Measurements from ENCODE around the gene RXRA.
A peak's percentile ranks its signal among the peaks of the same experiment; 100 is the strongest.

The RXRA gene

GRCh38 chr9:134333874-134334581 is 7.8 kb downstream of the RXRA start:
- Histone ChIP-seq H3K27me3 (ENCODE audit: control insufficient read depth in 1 of 2, insufficient read depth in 2 of 2, low read length in 2 of 2) (no peaks in the 10 kb centered on the region), H3K4me3 (ENCODE audit: low read length in 2 of 2) (peak overlapping the region in 1 of 2 donors; percentile 44), H3K36me3 (ENCODE audit: control insufficient read depth in 2 of 2, insufficient read depth in 2 of 2, low read length in 2 of 2) (no peaks in the 10 kb centered on the region), H3K9me3 (ENCODE audit: control insufficient read depth in 2 of 2, low read length in 2 of 2) (no peaks in the 10 kb centered on the region), H3K27ac (ENCODE audit: low read length) (no peak overlapping the region), H3K9ac (ENCODE audit: low read length in 2 of 2) (no peak overlapping the region), H3K4me1 (ENCODE audit: control insufficient read depth, insufficient read depth, low read length) (peaks cover 97% of the 10 kb centered on the region)

- no peak overlapping the region for H3K4me3 ChIP-seq (ENCODE audit: low read length in 2 of 2)
- no peaks in the 10 kb centered on the region for H3K36me3 ChIP-seq (ENCODE audit: control insufficient read depth in 2 of 2, insufficient read depth in 2 of 2, low read length in 2 of 2)
- H3K27me3 ChIP-seq (ENCODE audit: control insufficient read depth in 1 of 2, insufficient read depth in 2 of 2, low read length in 2 of 2): no peaks in the 10 kb centered on the region
- H3K27ac ChIP-seq (ENCODE audit: low read length): no peak overlapping the region
- H3K9me3 ChIP-seq (ENCODE audit: control insufficient read depth in 2 of 2, low read length in 2 of 2): no peaks in the 10 kb centered on the region
- H3K4me1 ChIP-seq (ENCODE audit: control insufficient read depth, insufficient read depth, low read length): peaks cover 97% of the 10 kb centered on the region
- H3K9ac ChIP-seq (ENCODE audit: low read length in 2 of 2): no peak overlapping the region
Observed at GRCh38 chr9:134335061-134335460, 8.8 kb downstream of the RXRA start.

GRCh38 chr9:134335486-134336220 is 9.4 kb downstream of the RXRA start:
- Histone ChIP-seq H3K27ac (ENCODE audit: low read length) (no peak overlapping the region), H3K4me3 (ENCODE audit: low read length in 2 of 2) (peak overlapping the region in 1 of 2 donors; percentile 8), H3K27me3 (ENCODE audit: control insufficient read depth in 1 of 2, insufficient read depth in 2 of 2, low read length in 2 of 2) (no peaks in the 10 kb centered on the region), H3K36me3 (ENCODE audit: control insufficient read depth in 2 of 2, insufficient read depth in 2 of 2, low read length in 2 of 2) (no peaks in the 10 kb centered on the region), H3K4me1 (ENCODE audit: control insufficient read depth, insufficient read depth, low read length) (peaks cover 97% of the 10 kb centered on the region), H3K9me3 (ENCODE audit: control insufficient read depth in 2 of 2, low read length in 2 of 2) (no peaks in the 10 kb centered on the region), H3K9ac (ENCODE audit: low read length in 2 of 2) (no peak overlapping the region)

GRCh38 chr9:134336228-134336627 is 10.0 kb downstream of the RXRA start:
- H3K27me3 ChIP-seq (ENCODE audit: control insufficient read depth in 1 of 2, insufficient read depth in 2 of 2, low read length in 2 of 2): no peaks in the 10 kb centered on the region
- H3K4me1 ChIP-seq (ENCODE audit: control insufficient read depth, insufficient read depth, low read length): peaks cover 97% of the 10 kb centered on the region
- H3K9ac ChIP-seq (ENCODE audit: low read length in 2 of 2): no peak overlapping the region
- H3K4me3 ChIP-seq (ENCODE audit: low read length in 2 of 2): peak overlapping the region in 1 of 2 donors; percentile 8
- H3K27ac ChIP-seq (ENCODE audit: low read length): no peak overlapping the region
- H3K36me3 ChIP-seq (ENCODE audit: control insufficient read depth in 2 of 2, insufficient read depth in 2 of 2, low read length in 2 of 2): no peaks in the 10 kb centered on the region
- H3K9me3 ChIP-seq (ENCODE audit: control insufficient read depth in 2 of 2, low read length in 2 of 2): no peaks in the 10 kb centered on the region

GRCh38 chr9:134336924-134337323 is 10.7 kb downstream of the RXRA start:
- no peak overlapping the region for H3K4me3 ChIP-seq (ENCODE audit: low read length in 2 of 2)
- H3K9me3 ChIP-seq (ENCODE audit: control insufficient read depth in 2 of 2, low read length in 2 of 2): no peaks in the 10 kb centered on the region
- no peak overlapping the region for H3K27ac ChIP-seq (ENCODE audit: low read length)
- peaks cover 97% of the 10 kb centered on the region for H3K4me1 ChIP-seq (ENCODE audit: control insufficient read depth, insufficient read depth, low read length)
- no peak overlapping the region for H3K9ac ChIP-seq (ENCODE audit: low read length in 2 of 2)
- no peaks in the 10 kb centered on the region for H3K27me3 ChIP-seq (ENCODE audit: control insufficient read depth in 1 of 2, insufficient read depth in 2 of 2, low read length in 2 of 2)
- no peaks in the 10 kb centered on the region for H3K36me3 ChIP-seq (ENCODE audit: control insufficient read depth in 2 of 2, insufficient read depth in 2 of 2, low read length in 2 of 2)

GRCh38 chr9:134337469-134337868 is 11.2 kb downstream of the RXRA start:
- Histone ChIP-seq H3K4me3 (ENCODE audit: low read length in 2 of 2) (no peak overlapping the region), H3K27ac (ENCODE audit: low read length) (no peak overlapping the region), H3K27me3 (ENCODE audit: control insufficient read depth in 1 of 2, insufficient read depth in 2 of 2, low read length in 2 of 2) (no peaks in the 10 kb centered on the region), H3K9me3 (ENCODE audit: control insufficient read depth in 2 of 2, low read length in 2 of 2) (no peaks in the 10 kb centered on the region), H3K4me1 (ENCODE audit: control insufficient read depth, insufficient read depth, low read length) (peaks cover 97% of the 10 kb centered on the region), H3K9ac (ENCODE audit: low read length in 2 of 2) (no peak overlapping the region), H3K36me3 (ENCODE audit: control insufficient read depth in 2 of 2, insufficient read depth in 2 of 2, low read length in 2 of 2) (no peaks in the 10 kb centered on the region)

GRCh38 chr9:134338394-134339182 is 12.3 kb downstream of the RXRA start:
- Histone ChIP-seq H3K9me3 (ENCODE audit: control insufficient read depth in 2 of 2, low read length in 2 of 2) (no peaks in the 10 kb centered on the region), H3K27ac (ENCODE audit: low read length) (no peak overlapping the region), H3K4me3 (ENCODE audit: low read length in 2 of 2) (peak overlapping the region in 1 of 2 donors; percentile 66), H3K4me1 (ENCODE audit: control insufficient read depth, insufficient read depth, low read length) (peaks cover 97% of the 10 kb centered on the region), H3K9ac (ENCODE audit: low read length in 2 of 2) (peak overlapping the region in 1 of 2 donors; percentile 36), H3K36me3 (ENCODE audit: control insufficient read depth in 2 of 2, insufficient read depth in 2 of 2, low read length in 2 of 2) (no peaks in the 10 kb centered on the region), H3K27me3 (ENCODE audit: control insufficient read depth in 1 of 2, insufficient read depth in 2 of 2, low read length in 2 of 2) (no peaks in the 10 kb centered on the region)

- H3K36me3 ChIP-seq (ENCODE audit: control insufficient read depth in 2 of 2, insufficient read depth in 2 of 2, low read length in 2 of 2): no peaks in the 10 kb centered on the region
- no peak overlapping the region for H3K27ac ChIP-seq (ENCODE audit: low read length)
- peak overlapping the region in 1 of 2 donors; percentile 36 for H3K9ac ChIP-seq (ENCODE audit: low read length in 2 of 2)
- peaks cover 97% of the 10 kb centered on the region for H3K4me1 ChIP-seq (ENCODE audit: control insufficient read depth, insufficient read depth, low read length)
- no peaks in the 10 kb centered on the region for H3K27me3 ChIP-seq (ENCODE audit: control insufficient read depth in 1 of 2, insufficient read depth in 2 of 2, low read length in 2 of 2)
- H3K9me3 ChIP-seq (ENCODE audit: control insufficient read depth in 2 of 2, low read length in 2 of 2): no peaks in the 10 kb centered on the region
- H3K4me3 ChIP-seq (ENCODE audit: low read length in 2 of 2): peak overlapping the region in 1 of 2 donors; percentile 66
Observed at GRCh38 chr9:134339183-134339806, 13.0 kb downstream of the RXRA start.

- peak overlapping the region in 1 of 2 donors; percentile 8 for H3K4me3 ChIP-seq (ENCODE audit: low read length in 2 of 2)
- no peaks in the 10 kb centered on the region for H3K9me3 ChIP-seq (ENCODE audit: control insufficient read depth in 2 of 2, low read length in 2 of 2)
- H3K4me1 ChIP-seq (ENCODE audit: control insufficient read depth, insufficient read depth, low read length): peaks cover 100% of the 10 kb centered on the region
- H3K27me3 ChIP-seq (ENCODE audit: control insufficient read depth in 1 of 2, insufficient read depth in 2 of 2, low read length in 2 of 2): no peaks in the 10 kb centered on the region
- H3K27ac ChIP-seq (ENCODE audit: low read length): no peak overlapping the region
- H3K9ac ChIP-seq (ENCODE audit: low read length in 2 of 2): peak overlapping the region in 1 of 2 donors; percentile 47
- no peaks in the 10 kb centered on the region for H3K36me3 ChIP-seq (ENCODE audit: control insufficient read depth in 2 of 2, insufficient read depth in 2 of 2, low read length in 2 of 2)
Observed at GRCh38 chr9:134340475-134341160, 14.4 kb downstream of the RXRA start.

- no peaks in the 10 kb centered on the region for H3K27me3 ChIP-seq (ENCODE audit: control insufficient read depth in 1 of 2, insufficient read depth in 2 of 2, low read length in 2 of 2)
- no peaks in the 10 kb centered on the region for H3K36me3 ChIP-seq (ENCODE audit: control insufficient read depth in 2 of 2, insufficient read depth in 2 of 2, low read length in 2 of 2)
- peak overlapping the region in 1 of 2 donors; percentile 47 for H3K9ac ChIP-seq (ENCODE audit: low read length in 2 of 2)
- no peak overlapping the region for H3K27ac ChIP-seq (ENCODE audit: low read length)
- peaks cover 100% of the 10 kb centered on the region for H3K4me1 ChIP-seq (ENCODE audit: control insufficient read depth, insufficient read depth, low read length)
- H3K9me3 ChIP-seq (ENCODE audit: control insufficient read depth in 2 of 2, low read length in 2 of 2): no peaks in the 10 kb centered on the region
- H3K4me3 ChIP-seq (ENCODE audit: low read length in 2 of 2): peak overlapping the region in 1 of 2 donors; percentile 15
Observed at GRCh38 chr9:134341306-134341705, 15.1 kb downstream of the RXRA start.
